ENCODE measurements around the gene CADPS2.
"Not testable (repeated sequence)": the region's sequence is repeated elsewhere in the genome, so short reads cannot be mapped to it uniquely, and the experiment has no call there.

The CADPS2 gene

DNA sequence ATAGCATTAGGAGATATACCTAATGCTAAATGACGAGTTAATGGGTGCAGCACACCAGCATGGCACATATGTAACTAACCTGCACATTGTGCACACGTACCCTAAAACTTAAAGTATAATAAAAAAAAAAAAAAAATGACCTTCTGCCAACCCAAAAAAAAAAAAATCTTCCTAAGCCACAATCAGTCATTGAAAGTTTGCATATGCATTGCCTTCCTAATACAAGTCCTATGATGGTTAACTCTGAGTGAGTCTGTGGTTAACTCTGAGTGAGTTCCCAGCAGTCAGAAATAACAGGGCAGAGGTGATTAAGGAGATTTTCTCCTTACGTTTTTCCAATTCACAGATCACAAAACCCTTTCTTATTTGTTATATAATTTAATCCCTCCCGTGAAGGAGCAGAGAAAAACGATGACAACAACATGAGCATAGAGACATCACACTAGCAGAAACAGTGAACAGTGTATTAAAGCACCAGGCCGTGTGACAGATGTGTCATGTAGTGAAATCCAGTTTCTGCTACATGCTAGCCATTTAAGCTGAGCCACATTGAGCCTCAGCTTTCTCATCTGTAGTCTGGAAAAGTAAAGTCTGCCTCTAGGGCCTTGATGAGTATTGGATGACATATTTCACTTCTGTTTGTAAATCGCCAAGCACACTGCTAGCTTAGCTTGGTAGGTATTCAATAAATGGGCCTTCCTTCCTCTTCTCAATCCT is 176.2 kb downstream of the CADPS2 start:
- DNase-seq (ENCODE audit: low spot score) = no peak

- DNase-seq (ENCODE audit: low spot score) = no peak
Observed at GRCh38 chr7:122706836-122707235, 179.4 kb downstream of the CADPS2 start.

GRCh38 chr7:122702872-122703510 is 183.3 kb downstream of the CADPS2 start, which contains the start of gene RNF148:
Gene RNF148 (minus strand): TSS chr7:122702922. CDS start chr7:122702750, 172 bp downstream.
- no peak for DNase-seq (ENCODE audit: low spot score)

GRCh38 chr7:122699017-122699416 is 187.2 kb downstream of the CADPS2 start, which contains the start of gene RNF133:
Gene RNF133 (minus strand): TSS chr7:122699117. CDS start chr7:122698918, 199 bp downstream.
- DNase-seq (ENCODE audit: low spot score) = no peak

- no peak for DNase-seq (ENCODE audit: low spot score)
Observed at GRCh38 chr7:122695816-122696215, 190.4 kb downstream of the CADPS2 start.

GRCh38 chr7:122694697-122695096 is 191.6 kb downstream of the CADPS2 start:
- no peak for DNase-seq (ENCODE audit: low spot score)

DNA sequence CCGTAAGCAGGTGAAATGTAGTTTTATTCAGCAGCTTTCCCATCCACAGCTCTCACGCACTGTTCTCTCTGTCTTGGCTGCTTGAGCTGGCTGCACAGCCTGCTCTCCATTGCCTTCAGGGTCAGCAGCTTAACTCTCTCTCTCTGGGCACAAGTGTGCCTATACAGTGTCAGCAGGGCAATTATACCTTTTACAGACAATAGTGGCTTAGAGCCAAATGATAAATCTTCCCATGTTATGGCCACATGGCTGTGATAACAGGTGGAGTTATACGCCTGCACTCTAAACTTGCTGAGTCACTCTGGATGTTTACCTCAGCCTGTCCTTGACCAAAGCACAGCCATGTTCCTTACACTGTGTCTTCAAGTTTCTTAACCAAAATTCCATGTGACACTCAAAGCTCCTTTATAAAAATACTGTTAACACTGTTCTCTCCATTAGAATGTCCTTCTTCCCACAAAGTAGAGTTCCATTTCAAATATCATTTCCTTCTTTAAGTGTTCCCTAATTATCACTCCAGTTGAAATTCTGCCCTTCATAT is 193.4 kb downstream of the CADPS2 start:
- no peak for DNase-seq (ENCODE audit: low spot score)

- DNase-seq (ENCODE audit: low spot score) = no peak
Observed at GRCh38 chr7:122691569-122692235, 194.6 kb downstream of the CADPS2 start.

DNA sequence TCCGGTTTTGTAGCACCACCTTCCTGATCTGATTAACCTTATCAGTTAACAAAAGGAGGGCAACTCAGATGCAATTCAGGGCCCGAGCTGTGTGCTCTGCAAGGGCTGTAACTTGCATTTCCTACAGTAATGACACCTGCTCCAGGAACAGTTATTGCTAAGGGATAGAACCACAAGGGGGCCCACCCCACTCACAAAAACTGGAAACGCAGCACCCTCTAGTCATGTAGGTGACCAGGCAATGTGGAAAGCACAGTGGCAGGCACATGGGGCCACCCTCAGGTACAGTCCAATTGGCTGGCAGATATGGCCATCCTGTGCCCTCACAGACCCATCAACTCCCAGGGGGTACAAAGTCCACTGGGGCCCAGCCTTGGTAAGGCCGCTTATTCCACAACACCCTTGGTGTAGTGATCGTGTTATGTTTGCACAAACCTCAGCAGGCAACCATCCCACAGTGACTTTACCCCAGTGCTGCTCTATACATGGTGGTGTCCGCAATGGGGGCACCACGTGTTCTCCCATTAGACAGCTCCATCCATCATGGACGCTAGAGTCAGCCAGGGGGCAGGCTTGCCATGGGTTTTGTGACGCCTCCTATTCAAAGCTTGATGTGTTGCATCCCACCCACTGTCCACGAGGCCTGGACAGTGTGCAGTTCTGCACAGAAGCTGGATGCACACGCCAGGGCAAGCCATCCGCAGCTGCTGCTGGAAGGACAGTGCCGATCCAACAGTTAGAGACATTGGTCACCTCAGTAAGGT is 196.7 kb downstream of the CADPS2 start:
- DNase-seq (ENCODE audit: low spot score) = no peak

DNA sequence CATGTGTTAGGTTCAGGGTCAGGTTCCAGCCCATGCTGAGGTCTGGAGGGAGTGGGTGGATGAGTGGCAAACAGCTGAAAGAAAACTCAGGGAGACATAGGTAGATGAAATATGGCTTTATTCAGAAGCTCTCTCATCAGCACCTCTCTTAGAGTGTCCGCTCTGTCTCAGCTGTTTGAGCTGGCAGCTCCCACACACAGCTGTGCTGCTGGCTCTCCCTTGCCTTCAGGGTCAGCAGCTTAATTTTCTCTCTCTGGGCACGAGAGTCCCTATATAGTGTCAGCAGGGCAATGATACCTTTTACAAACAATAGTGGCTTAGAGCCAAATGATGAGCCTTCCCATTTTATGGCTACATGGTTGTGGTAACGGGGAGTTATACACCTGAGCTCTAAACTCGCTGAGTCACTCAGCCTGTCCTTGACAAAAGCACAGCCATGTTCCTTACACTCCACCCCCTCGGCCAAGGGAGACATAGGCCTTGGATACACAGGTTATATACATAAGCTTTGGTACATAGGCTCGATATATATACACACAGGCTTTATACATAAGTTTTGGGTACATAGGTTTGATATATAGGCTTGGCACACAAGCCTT is 197.8 kb downstream of the CADPS2 start:
- DNase-seq (ENCODE audit: low spot score) = no peak

DNA sequence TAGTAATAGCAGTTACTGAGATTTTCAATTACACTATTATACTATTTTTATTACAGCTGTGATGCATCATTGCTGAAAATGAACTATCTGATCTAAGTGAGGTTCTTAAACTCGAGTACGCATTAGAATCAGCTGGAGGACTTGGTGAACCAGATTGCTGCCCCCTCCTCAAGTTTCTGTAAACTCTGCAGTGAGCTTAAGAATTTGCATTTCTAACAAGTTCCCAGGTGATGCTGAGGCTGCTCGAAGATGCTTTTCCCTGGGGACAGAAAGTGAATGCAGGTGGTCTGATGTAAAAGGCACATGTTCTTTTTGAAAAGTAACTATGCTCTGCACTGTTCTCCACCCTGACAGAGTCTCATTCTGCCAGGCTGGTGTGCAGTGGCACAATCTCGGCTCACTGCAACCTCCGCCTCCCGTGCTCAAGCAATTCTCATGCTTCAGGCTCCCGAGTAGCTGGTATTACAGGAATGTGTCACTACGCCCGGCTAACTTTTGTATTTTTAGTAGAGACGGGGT is 199.8 kb downstream of the CADPS2 start:
- no peak for DNase-seq (ENCODE audit: low spot score)

GRCh38 chr7:122684504-122684903 is 201.8 kb downstream of the CADPS2 start:
- DNase-seq (ENCODE audit: low spot score) = no peak

GRCh38 chr7:122682815-122683550 is 203.3 kb downstream of the CADPS2 start:
- DNase-seq (ENCODE audit: low spot score) = no peak

DNA sequence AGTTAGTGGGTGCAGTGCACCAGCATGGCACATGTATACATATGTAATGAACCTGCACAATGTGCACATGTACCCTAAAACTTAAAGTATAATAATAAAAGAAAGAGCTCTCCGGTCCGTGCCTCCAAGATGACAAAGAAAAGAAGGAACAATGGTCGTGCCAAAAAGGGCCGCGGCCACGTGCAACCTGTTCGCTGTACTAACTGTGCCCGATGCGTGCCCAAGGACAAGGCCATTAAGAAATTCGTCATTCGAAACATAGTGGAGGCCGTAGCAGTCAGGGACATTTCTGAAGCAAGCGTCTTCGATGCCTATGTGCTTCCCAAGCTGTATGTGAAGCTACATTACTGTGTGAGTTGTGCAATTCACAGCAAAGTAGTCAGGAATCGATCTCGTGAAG is 205.1 kb downstream of the CADPS2 start:
- DNase-seq (ENCODE audit: low spot score) = not testable (repeated sequence)

DNA sequence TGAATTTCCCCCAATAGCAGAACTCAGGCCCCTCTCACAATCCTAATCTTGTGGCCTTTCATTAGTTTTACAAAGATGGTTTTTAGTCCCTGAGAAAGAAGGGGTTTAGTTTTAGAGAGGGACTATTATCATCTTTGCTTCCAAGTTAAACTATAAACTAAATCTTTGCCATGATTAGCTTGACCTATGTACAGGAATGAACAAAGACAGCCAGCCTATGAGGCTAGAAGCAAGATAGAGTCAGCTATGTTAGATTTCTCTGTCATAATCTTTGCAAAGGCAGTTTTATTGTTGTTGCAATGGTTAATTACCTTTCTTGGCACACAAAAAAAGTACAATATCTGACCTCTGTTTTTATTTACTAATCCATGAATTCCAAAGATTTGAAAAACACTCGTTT is 206.4 kb downstream of the CADPS2 start:
- no peak for DNase-seq (ENCODE audit: low spot score)

DNA sequence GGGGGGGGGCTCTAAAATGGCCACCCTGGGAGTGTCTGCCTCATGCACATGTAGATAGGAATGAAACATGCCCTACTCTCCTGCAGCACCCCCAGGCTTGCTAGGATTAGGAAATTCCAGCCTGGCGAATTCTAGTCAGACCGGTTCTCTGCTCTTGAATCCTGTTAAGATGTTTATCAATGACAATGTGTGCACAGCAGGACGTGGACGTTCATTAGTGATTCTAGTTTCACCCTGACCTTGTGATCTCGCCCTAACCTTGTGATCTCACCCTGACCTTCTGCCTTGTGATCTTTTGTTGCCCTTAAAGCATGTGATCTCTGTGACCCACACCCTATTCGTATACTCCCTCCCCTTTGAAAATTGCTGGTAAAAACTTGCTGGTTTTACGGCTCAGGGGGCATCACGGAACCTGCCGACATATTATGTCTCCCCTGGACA is 207.0 kb downstream of the CADPS2 start:
- not testable (repeated sequence) for DNase-seq (ENCODE audit: low spot score)

DNA sequence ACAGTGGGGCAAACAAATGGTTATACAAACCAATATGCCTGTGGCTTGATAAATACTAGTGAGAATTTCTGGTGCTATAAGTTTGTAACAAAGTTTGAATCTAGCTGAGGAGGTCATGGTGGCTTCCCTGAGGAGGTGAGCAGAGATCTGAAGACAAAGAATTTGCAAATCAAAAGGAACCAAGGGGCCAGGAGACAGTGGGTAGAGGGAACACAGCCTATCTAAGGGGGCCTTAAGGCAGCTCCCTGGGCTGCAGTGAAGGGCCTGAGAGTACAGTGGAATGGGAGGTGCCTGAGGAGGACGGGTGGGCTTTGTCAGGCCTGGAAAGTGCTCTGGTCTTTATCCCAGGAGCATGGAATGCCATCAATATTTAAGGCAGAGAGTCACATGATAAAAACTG is 209.1 kb downstream of the CADPS2 start:
- no peak for DNase-seq (ENCODE audit: low spot score)

DNA sequence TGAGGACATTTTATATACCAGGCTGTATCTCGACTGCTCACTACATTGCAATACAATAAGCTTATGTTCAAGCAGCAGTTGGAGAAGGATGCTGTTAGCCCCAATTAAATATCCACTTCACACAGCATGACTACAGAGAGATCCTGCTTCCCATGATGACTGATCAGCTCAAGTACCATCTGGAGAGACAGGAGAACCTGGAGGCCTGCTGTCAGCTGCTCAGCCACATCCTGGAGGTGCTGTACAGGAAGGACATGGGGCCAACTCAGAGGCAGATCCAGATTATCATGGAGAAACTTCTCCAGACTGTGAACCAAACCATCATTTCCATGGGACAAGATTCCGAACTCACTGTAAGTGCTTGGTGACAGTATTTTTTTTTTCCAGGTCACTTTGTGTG is 209.8 kb downstream of the CADPS2 start:
- DNase-seq (ENCODE audit: low spot score) = no peak

GRCh38 chr7:122675621-122676020 is 210.6 kb downstream of the CADPS2 start:
- DNase-seq (ENCODE audit: low spot score) = no peak

GRCh38 chr7:122675011-122675410 is 211.2 kb downstream of the CADPS2 start:
- DNase-seq (ENCODE audit: low spot score) = no peak

DNA sequence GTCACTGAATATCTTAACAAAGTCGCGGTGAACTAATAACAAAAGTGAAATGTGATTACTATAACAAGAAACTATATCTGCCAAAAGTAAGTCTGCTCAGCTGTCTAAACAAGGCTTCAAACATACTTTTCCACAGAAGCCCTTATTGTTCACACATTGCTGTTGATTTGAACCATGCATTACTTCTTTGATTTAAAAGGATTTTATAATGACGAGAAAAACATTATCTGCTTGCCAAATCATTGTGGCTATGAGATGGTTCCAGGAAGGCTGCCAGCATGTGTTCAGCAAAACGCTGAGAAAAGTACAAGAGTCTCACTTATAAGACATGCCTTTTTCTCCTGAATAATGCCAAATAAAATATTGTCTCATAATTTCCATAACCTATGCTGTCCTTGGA is 211.8 kb downstream of the CADPS2 start:
- no peak for DNase-seq (ENCODE audit: low spot score)
